H9 (cell line): ENCODE results near the gene PCDHGC3. TPM values are rescaled to one million over a fixed set of nuclear protein-coding genes. Genes with fewer than 3 reads are reported as not detected.

ENCODE experiments used
- DNase-seq: peaks from one replicate; pipeline ENCODE4 v3.0.0-alpha.2; 2017
- H2AFZ ChIP-seq: one replicate; pipeline ENCODE4 v1.6.1; 2013; ENCODE audit warnings: mild to moderate bottlenecking, low read length, control low read depth, moderate library complexity
- H2AK5ac ChIP-seq: 2 replicates; pipeline ENCODE4 v1.6.1; 2013; ENCODE audit warnings: low read length, control low read depth, mixed read lengths; ENCODE audit not compliant: insufficient read length
- H2BK120ac ChIP-seq: one replicate; pipeline ENCODE4 v1.6.1; 2013; ENCODE audit warnings: low read depth, mild to moderate bottlenecking, low read length, control low read depth, inconsistent platforms; ENCODE audit not compliant: poor library complexity, severe bottlenecking
- H2BK12ac ChIP-seq: 2 replicates; pipeline ENCODE4 v1.6.1; 2013; ENCODE audit warnings: low read length, control low read depth, mixed read lengths, low read depth; ENCODE audit not compliant: insufficient read length
- H2BK15ac ChIP-seq: 2 replicates; pipeline ENCODE4 v1.6.1; 2013; ENCODE audit warnings: low read depth, low read length, control low read depth
- H2BK20ac ChIP-seq: one replicate; pipeline ENCODE4 v1.6.1; 2013; ENCODE audit warnings: low read depth, mild to moderate bottlenecking, low read length, control low read depth, inconsistent platforms; ENCODE audit not compliant: poor library complexity, severe bottlenecking
- H2BK5ac ChIP-seq: 2 replicates; pipeline ENCODE4 v1.6.1; 2013; ENCODE audit warnings: low read length, control low read depth, mixed read lengths; ENCODE audit not compliant: insufficient read length
- H3K14ac ChIP-seq: 2 replicates; pipeline ENCODE4 v1.6.1; 2013; ENCODE audit warnings: low read length, control low read depth; ENCODE audit not compliant: insufficient read depth
- H3K18ac ChIP-seq: 2 replicates; pipeline ENCODE4 v1.6.1; 2013; ENCODE audit warnings: low read depth, mild to moderate bottlenecking, mixed read lengths, low read length, control low read depth; ENCODE audit not compliant: insufficient read length
- H3K23ac ChIP-seq: 2 replicates; pipeline ENCODE4 v1.6.1; 2013; ENCODE audit warnings: low read length, control low read depth, mixed read lengths, low read depth; ENCODE audit not compliant: insufficient read length
- H3K23me2 ChIP-seq: 2 replicates; pipeline ENCODE4 v1.6.1; 2013; ENCODE audit warnings: low read depth, mild to moderate bottlenecking, mixed read lengths, low read length, control low read depth; ENCODE audit not compliant: insufficient read length, poor library complexity, severe bottlenecking
- H3K27ac ChIP-seq: 2 replicates; pipeline ENCODE4 v1.5.1; 2013; ENCODE audit warnings: low read length, control low read depth, mixed read lengths, low read depth; ENCODE audit not compliant: insufficient read length
- H3K27me3 ChIP-seq: 2 replicates; pipeline ENCODE4 v1.6.1; 2013; ENCODE audit warnings: low read length, control low read depth, inconsistent platforms; ENCODE audit not compliant: insufficient read depth
- H3K4ac ChIP-seq: 2 replicates; pipeline ENCODE4 v1.6.1; 2013; ENCODE audit warnings: low read depth, mild to moderate bottlenecking, control low read depth, inconsistent platforms, low read length, moderate library complexity
- H3K4me1 ChIP-seq: 2 replicates; pipeline ENCODE4 v1.6.1; 2013; ENCODE audit warnings: low read length, control low read depth, inconsistent platforms; ENCODE audit not compliant: insufficient read depth
- H3K4me2 ChIP-seq: 2 replicates; pipeline ENCODE4 v1.6.1; 2013; ENCODE audit warnings: low read length, control low read depth, mixed read lengths; ENCODE audit not compliant: insufficient read length, insufficient read depth
- H3K56ac ChIP-seq: 2 replicates; pipeline ENCODE4 v1.6.1; 2013; ENCODE audit warnings: low read depth, mild to moderate bottlenecking, mixed read lengths, low read length, control low read depth; ENCODE audit not compliant: insufficient read length
- H3K79me1 ChIP-seq: 2 replicates; pipeline ENCODE4 v1.6.1; 2013; ENCODE audit warnings: low read depth, mild to moderate bottlenecking, moderate library complexity, low read length, control low read depth, inconsistent platforms; ENCODE audit not compliant: insufficient read depth, poor library complexity, severe bottlenecking
- H3K79me2 ChIP-seq: 2 replicates; pipeline ENCODE4 v1.6.1; 2013; ENCODE audit warnings: low read length, control low read depth, inconsistent platforms; ENCODE audit not compliant: insufficient read depth
- H3K9ac ChIP-seq: 2 replicates; pipeline ENCODE4 v1.6.1; 2013; ENCODE audit warnings: low read length, control low read depth, mixed read lengths; ENCODE audit not compliant: insufficient read length; ENCODE audit errors: extremely low read depth
- H3K9me3 ChIP-seq: one replicate; pipeline ENCODE4 v1.6.1; 2013; ENCODE audit warnings: low read depth, low read length, inconsistent platforms; ENCODE audit not compliant: control insufficient read depth
- H3T11ph ChIP-seq: one replicate; pipeline ENCODE4 v1.6.1; 2013; ENCODE audit warnings: mild to moderate bottlenecking, low read length, control low read depth, inconsistent platforms
- H4K20me1 ChIP-seq: one replicate; pipeline ENCODE4 v1.6.1; 2013; ENCODE audit not compliant: control insufficient read depth, insufficient read length, insufficient read depth
- H4K5ac ChIP-seq: 2 replicates; pipeline ENCODE4 v1.6.1; 2013; ENCODE audit warnings: low read depth, mild to moderate bottlenecking, mixed read lengths, low read length, control low read depth; ENCODE audit not compliant: insufficient read length
- H4K8ac ChIP-seq: replicated peaks from 2 replicates; pipeline ENCODE4 v1.6.1; 2013; ENCODE audit warnings: low read length, control low read depth, mixed read lengths, low read depth; ENCODE audit not compliant: insufficient read length
- H4K91ac ChIP-seq: 2 replicates; pipeline ENCODE4 v1.6.1; 2013; ENCODE audit warnings: low read depth, mild to moderate bottlenecking, moderate library complexity, mixed read lengths, low read length, control low read depth; ENCODE audit not compliant: insufficient read length
- H3K27ac Mint-ChIP-seq, 3 experiments: 2 replicates in 2 of 3; 3 replicates in 1 of 3; pipeline ENCODE4 v1.8.0; 2020 to 2021; ENCODE audit warnings: mixed read lengths in 3 of 3, mild to moderate bottlenecking in 1 of 3, moderate library complexity in 1 of 3
- H3K27me3 Mint-ChIP-seq: 2 replicates; pipeline ENCODE4 v1.8.0; 2021; ENCODE audit warnings: low read depth, mild to moderate bottlenecking, moderate library complexity, mixed read lengths
- H3K36me3 Mint-ChIP-seq, 3 experiments: 2 replicates in 2 of 3; 3 replicates in 1 of 3; pipeline ENCODE4 v1.8.0; 2020 to 2021; ENCODE audit warnings: low read depth in 3 of 3, mixed read lengths in 3 of 3; ENCODE audit not compliant: insufficient read depth in 1 of 3
- H3K4me1 Mint-ChIP-seq, 2 experiments: 2 replicates each; pipeline ENCODE4 v1.8.0; 2020; ENCODE audit warnings: mixed read lengths in 2 of 2
- H3K4me3 Mint-ChIP-seq, 2 experiments: 2 replicates in 1 of 2; 3 replicates in 1 of 2; pipeline ENCODE4 v1.8.0; 2020 to 2021; ENCODE audit warnings: mild to moderate bottlenecking in 2 of 2, mixed read lengths in 2 of 2, moderate library complexity in 1 of 2
- H3K9me3 Mint-ChIP-seq, 2 experiments: 2 replicates in 1 of 2; 3 replicates in 1 of 2; pipeline ENCODE4 v1.8.0; 2020; ENCODE audit warnings: mild to moderate bottlenecking in 2 of 2, mixed read lengths in 2 of 2, moderate library complexity in 1 of 2
- CTCF ChIP-seq: fragments of 200-600 bp; sonication (generic); conservative IDR thresholded peaks from 3 replicates; pipeline ENCODE4 v1.8.0; 2021; ENCODE audit warnings: antibody characterized with exemption, mild to moderate bottlenecking
- WGBS: extraction: QIAGEN DNeasy Blood & Tissue Kit; methylation state at CpG from one replicate; pipeline ENCODE4 v1.1.7; 2013; ENCODE audit warnings: missing lambda C conversion rate, low lambda C conversion rate, mixed read lengths; ENCODE audit not compliant: insufficient read length; ENCODE audit errors: extremely low coverage; 5-methylcytosine and 5-hydroxymethylcytosine counted together
- total RNA-seq: library from RNA; stranded (reverse); gene quantifications from 2 replicates; pipeline ENCODE4 v1.2.1, GENCODE V29; 2021

Gene PCDHGC3
- total RNA-seq, 1 experiment from 2014 or later = 19.8 TPM

- H3K14ac ChIP-seq = no peak overlapping the region
- H4K91ac ChIP-seq = no peak overlapping the region
- H3K4me1 Mint-ChIP-seq = peaks cover 24 to 29% of the 10 kb centered on the region in 2 experiments
- no peak overlapping the region for H3T11ph ChIP-seq
- WGBS = no CpG with 5 or more reads among the region's 1 CpG
- no peaks in the 10 kb centered on the region for H3K27me3 Mint-ChIP-seq
- H2AK5ac ChIP-seq = no peak overlapping the region
- H2BK15ac ChIP-seq = no peak overlapping the region
- TF ChIP-seq CTCF = no peak
- DNase-seq = no peak
- H3K56ac ChIP-seq = no peak overlapping the region
- H2BK120ac ChIP-seq = no peak overlapping the region
- no peak overlapping the region for H3K4me2 ChIP-seq
- no peaks in the 10 kb centered on the region for H3K9me3 ChIP-seq
- no peaks in the 10 kb centered on the region for H3K27me3 ChIP-seq
- H3K18ac ChIP-seq = no peak overlapping the region
- no peak overlapping the region for H2BK20ac ChIP-seq
- no peaks in the 10 kb centered on the region for H3K79me1 ChIP-seq
- H3K4me1 ChIP-seq = no peaks in the 10 kb centered on the region; the same call in 1 of the 2 replicates
- H3K79me2 ChIP-seq = no peaks in the 10 kb centered on the region
- peaks cover 7% of the 10 kb centered on the region for H3K23me2 ChIP-seq
- no peak overlapping the region for H3K23ac ChIP-seq
- H3K27ac Mint-ChIP-seq = 0 out of 7 replicates have a peak overlapping the region, but pooled peaks of 1 of the 3 experiments have one; percentile 6
- H4K5ac ChIP-seq = no peak overlapping the region
- H2BK12ac ChIP-seq = no peak overlapping the region
- no peaks in the 10 kb centered on the region; a peak in 1 of 5 replicates for H3K9me3 Mint-ChIP-seq
- H2BK5ac ChIP-seq = no peak overlapping the region
- no peak overlapping the region for H3K27ac ChIP-seq
- no peak overlapping the region for H3K4ac ChIP-seq
- H4K20me1 ChIP-seq = no peaks in the 10 kb centered on the region
- no peak overlapping the region for H4K8ac ChIP-seq
- no peak overlapping the region for H3K4me3 Mint-ChIP-seq
- no peak overlapping the region for H2AFZ ChIP-seq
- H3K36me3 Mint-ChIP-seq = peaks cover 29 to 83% (median 54%) of the 10 kb centered on the region in 3 experiments
- H3K9ac ChIP-seq = no peak overlapping the region
Measured at GRCh38 chr5:141518618-141519015, 42.9 kb downstream of the PCDHGC3 start.
